Activated CD8-positive, alpha-beta T cell treated with anti-CD3 and anti-CD28 coated beads for 36 hours (primary cell): ENCODE results near the gene CFAP100. TPM values are rescaled to one million over a fixed set of nuclear protein-coding genes. Genes with fewer than 3 reads are reported as not detected.

Experiments
- ATAC-seq: fragments of 200-7000 bp; cut with Tn5 transposase; one replicate; pipeline ENCODE4 v1.10.0; 2021; ENCODE audit warnings: mild to moderate bottlenecking, moderate library complexity
- CTCF ChIA-PET: fragments of 350-600 bp; sonication (Branson Sonifier 250); formaldehyde crosslinking; loops from one replicate; lab custom pipeline; 2021; ENCODE audit warnings: antibody characterized with exemption; lab: Charles Lee
- POLR2A ChIA-PET: fragments of 350-600 bp; sonication (Branson Sonifier 250); formaldehyde crosslinking; loops from one replicate; lab custom pipeline; 2021; ENCODE audit warnings: antibody characterized with exemption; lab: Charles Lee
- DNase-seq: peaks from one replicate; pipeline ENCODE4 v3.0.0-alpha.2; 2020
- H3K27ac Mint-ChIP-seq: one replicate; pipeline ENCODE4 v1.8.0; 2021; ENCODE audit warnings: mild to moderate bottlenecking, mixed read lengths
- H3K27me3 Mint-ChIP-seq: one replicate; pipeline ENCODE4 v1.8.0; 2021; ENCODE audit warnings: mixed read lengths
- H3K36me3 Mint-ChIP-seq: one replicate; pipeline ENCODE4 v1.8.0; 2021; ENCODE audit warnings: low read depth, mixed read lengths
- H3K4me1 Mint-ChIP-seq: one replicate; pipeline ENCODE4 v1.8.0; 2021; ENCODE audit warnings: low read depth, mixed read lengths
- H3K4me3 Mint-ChIP-seq: one replicate; pipeline ENCODE4 v1.8.0; 2021; ENCODE audit warnings: mild to moderate bottlenecking, moderate library complexity, mixed read lengths
- H3K9me3 Mint-ChIP-seq: one replicate; pipeline ENCODE4 v1.8.0; 2021; ENCODE audit warnings: mixed read lengths
- intact Hi-C: fragments of 100-400 bp; cut with micrococcal nuclease; formaldehyde crosslinking; loops from one replicate; pipeline ENCODE4 v1.10.0; 2022
- total RNA-seq, 2 experiments: library from RNA; stranded (reverse); gene quantifications; one replicate each; pipeline ENCODE4 v1.2.3, GENCODE V29; 2021
- TF ChIP-seq, protein P1 (sequence below): fragments of 200-600 bp; IDR thresholded peaks from one replicate; pipeline ENCODE4 v1.8.0; 2022; ENCODE audit warnings: antibody characterized with exemption, mild to moderate bottlenecking

The CFAP100 gene
- total RNA-seq, 2 experiments from 2014 or later: not detected

DNA sequence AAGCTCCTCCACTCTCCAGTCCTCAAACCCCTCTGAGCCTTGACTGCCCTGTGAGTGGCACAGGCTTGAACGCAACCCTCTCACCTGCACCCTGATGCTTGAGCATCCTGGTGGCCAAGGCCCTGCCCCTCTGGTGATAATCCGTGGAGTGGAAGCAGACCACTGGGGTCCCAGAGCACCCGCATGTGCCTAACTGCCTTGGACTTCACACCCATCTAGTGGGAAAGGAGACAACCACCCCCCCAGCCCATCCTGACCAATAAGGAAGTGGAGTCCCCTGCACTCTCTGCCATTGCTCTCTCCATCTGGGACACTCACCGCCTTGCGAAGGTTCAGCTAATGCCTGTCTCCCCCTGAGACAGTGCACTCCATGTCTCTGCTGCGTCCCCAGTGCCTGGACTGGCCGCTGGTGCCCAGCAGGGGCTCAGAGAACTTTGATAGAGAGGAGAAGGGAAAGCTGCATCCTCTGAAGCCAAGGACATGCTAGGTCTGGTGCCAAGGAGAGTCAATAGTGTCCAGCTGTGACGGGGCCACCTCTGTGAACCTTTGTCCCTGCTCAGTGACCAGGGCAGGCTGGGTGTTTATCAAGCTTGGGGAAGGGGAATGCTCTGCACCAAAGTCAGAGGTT, 40.9 kb upstream of the CFAP100 start:
- TF ChIP-seq, protein P1, sequence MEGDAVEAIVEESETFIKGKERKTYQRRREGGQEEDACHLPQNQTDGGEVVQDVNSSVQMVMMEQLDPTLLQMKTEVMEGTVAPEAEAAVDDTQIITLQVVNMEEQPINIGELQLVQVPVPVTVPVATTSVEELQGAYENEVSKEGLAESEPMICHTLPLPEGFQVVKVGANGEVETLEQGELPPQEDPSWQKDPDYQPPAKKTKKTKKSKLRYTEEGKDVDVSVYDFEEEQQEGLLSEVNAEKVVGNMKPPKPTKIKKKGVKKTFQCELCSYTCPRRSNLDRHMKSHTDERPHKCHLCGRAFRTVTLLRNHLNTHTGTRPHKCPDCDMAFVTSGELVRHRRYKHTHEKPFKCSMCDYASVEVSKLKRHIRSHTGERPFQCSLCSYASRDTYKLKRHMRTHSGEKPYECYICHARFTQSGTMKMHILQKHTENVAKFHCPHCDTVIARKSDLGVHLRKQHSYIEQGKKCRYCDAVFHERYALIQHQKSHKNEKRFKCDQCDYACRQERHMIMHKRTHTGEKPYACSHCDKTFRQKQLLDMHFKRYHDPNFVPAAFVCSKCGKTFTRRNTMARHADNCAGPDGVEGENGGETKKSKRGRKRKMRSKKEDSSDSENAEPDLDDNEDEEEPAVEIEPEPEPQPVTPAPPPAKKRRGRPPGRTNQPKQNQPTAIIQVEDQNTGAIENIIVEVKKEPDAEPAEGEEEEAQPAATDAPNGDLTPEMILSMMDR: no peak
- H3K36me3 Mint-ChIP-seq: no peaks in the 10 kb centered on the region
- CTCF ChIA-PET: no interaction called here
- peaks cover 24% of the 10 kb centered on the region for H3K27me3 Mint-ChIP-seq
- DNase-seq: no peak
- H3K27ac Mint-ChIP-seq: no peak overlapping the region
- POLR2A ChIA-PET: no interaction called here
- intact Hi-C loops: no loop called here
- ATAC-seq: no peak
- peaks cover 6% of the 10 kb centered on the region for H3K4me1 Mint-ChIP-seq
- H3K4me3 Mint-ChIP-seq: no peak overlapping the region
- no peaks in the 10 kb centered on the region for H3K9me3 Mint-ChIP-seq

DNA sequence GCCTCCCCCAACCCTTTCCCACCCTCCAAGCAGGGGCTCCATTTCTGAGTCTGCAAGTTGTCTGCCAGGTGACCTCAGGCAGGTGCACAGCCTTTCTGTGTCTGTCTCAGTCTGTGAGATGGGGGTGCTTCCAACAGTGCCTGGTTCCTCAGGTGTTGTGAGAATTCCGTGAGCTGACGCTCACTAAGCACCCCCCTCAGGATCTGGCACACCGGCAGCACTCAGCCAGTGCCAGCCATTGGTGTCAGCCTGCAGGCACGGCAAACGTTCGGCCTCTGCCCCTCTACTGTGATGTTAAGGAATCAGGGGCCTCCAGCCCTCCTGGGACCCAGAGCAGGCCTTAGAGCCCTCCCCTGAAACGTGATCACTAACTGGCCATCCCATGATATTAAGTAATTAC, 39.9 kb upstream of the CFAP100 start:
- no peak overlapping the region for H3K4me3 Mint-ChIP-seq
- TF ChIP-seq, protein P1: no peak
- intact Hi-C loops: no loop called here
- ChIA-PET POLR2A (interaction anchor here (0.6 kb wide), 1 partner anchor 299 kb away, joined by 3 read pairs; no protein-coding TSS in a partner anchor), CTCF (no interaction called here)
- H3K27me3 Mint-ChIP-seq: peaks cover 32% of the 10 kb centered on the region
- H3K4me1 Mint-ChIP-seq: peaks cover 6% of the 10 kb centered on the region
- no peaks in the 10 kb centered on the region for H3K9me3 Mint-ChIP-seq
- DNase-seq: no peak
- H3K27ac Mint-ChIP-seq: no peak overlapping the region
- ATAC-seq: no peak
- no peaks in the 10 kb centered on the region for H3K36me3 Mint-ChIP-seq

DNA sequence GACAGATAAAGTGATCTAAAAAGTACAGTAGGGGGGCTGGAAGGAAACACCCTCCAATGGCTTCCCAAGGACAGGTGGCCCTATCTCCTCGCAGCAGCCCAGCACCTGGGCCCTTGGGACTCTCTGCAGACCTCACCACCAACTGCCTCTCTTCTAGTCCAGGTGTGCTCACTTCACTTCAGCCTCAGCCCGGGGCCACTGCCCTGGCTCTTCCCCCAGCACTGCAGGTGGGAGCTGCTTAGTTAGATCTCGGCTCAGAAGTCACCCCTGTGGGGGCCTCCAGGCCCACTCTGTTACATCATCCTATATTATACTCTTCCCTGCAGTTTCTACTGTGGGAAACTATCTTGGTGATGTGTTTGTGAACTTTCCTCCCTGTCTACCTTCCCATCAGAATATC, 39.5 kb upstream of the CFAP100 start:
- H3K27me3 Mint-ChIP-seq: peaks cover 37% of the 10 kb centered on the region
- ChIA-PET POLR2A (interaction anchor here (0.6 kb wide), 1 partner anchor 299 kb away, joined by 3 read pairs; no protein-coding TSS in a partner anchor), CTCF (no interaction called here)
- H3K4me3 Mint-ChIP-seq: peak overlapping the region; percentile 10
- ATAC-seq: no peak
- intact Hi-C loops: no loop called here
- H3K36me3 Mint-ChIP-seq: no peaks in the 10 kb centered on the region
- TF ChIP-seq, protein P1: no peak
- H3K27ac Mint-ChIP-seq: no peak overlapping the region
- peaks cover 6% of the 10 kb centered on the region for H3K4me1 Mint-ChIP-seq
- no peak for DNase-seq
- H3K9me3 Mint-ChIP-seq: no peaks in the 10 kb centered on the region

DNA sequence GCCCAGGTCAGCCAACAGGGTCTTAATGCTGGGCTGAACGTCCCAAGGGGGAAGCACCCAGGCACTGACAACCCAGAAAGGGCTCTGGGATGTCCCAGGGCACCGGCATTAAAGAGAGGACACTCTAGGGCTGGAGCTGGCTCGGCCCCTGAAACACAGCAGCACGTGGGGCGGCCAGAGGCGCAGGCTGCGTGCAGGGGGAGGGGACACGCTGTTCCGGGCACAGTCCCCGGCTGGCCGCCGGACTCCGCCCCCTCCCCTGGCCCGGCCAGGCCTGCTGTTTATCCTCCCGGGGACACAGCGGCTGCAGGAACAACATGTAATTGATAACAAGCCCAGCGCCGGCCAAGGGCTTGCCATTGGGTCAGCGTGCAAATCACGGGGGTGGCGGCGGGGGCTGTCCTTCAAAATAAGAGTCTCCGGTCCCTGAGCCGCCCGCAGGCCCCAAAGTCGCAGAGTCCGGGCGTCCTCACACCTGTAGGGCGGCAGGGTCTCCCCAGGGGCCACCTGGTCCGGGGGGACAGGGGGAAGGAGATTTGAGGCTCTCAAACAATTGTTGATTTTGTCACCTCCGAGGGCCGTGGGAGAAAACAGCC, 38.8 kb upstream of the CFAP100 start:
- Mint-ChIP-seq H3K9me3 (no peaks in the 10 kb centered on the region), H3K36me3 (no peaks in the 10 kb centered on the region), H3K4me3 (peak overlapping the region; percentile 73), H3K27me3 (peaks cover 39% of the 10 kb centered on the region), H3K4me1 (peaks cover 6% of the 10 kb centered on the region), H3K27ac (no peak overlapping the region)
- peak; percentile 13 for DNase-seq
- ChIA-PET CTCF (no interaction called here), POLR2A (no interaction called here)
- ATAC-seq: no peak
- TF ChIP-seq, protein P1: no peak
- intact Hi-C loops: no loop called here
